GM21619 (cell line): Measurements from ENCODE around the gene LIN37.
"Not testable (repeated sequence)": the region's sequence is repeated elsewhere in the genome, so short reads cannot be mapped to it uniquely, and the experiment has no call there.

Source experiments
- ATAC-seq: cut with Tn5 transposase; IDR thresholded peaks from one replicate; pipeline ENCODE4 v1.9.1; 2021; ENCODE audit not compliant: unreplicated experiment

LIN37 gene

GRCh38 chr19:35719402-35720162 is 28.8 kb upstream of the LIN37 start:
- ATAC-seq: no peak

- no peak for ATAC-seq
Measured at GRCh38 chr19:35720163-35720524, 28.2 kb upstream of the LIN37 start.

GRCh38 chr19:35720648-35721047 is 27.7 kb upstream of the LIN37 start:
- ATAC-seq: no peak

GRCh38 chr19:35721374-35721773 is 27.0 kb upstream of the LIN37 start:
- no peak for ATAC-seq

- no peak for ATAC-seq
Measured at GRCh38 chr19:35722461-35722860, 25.9 kb upstream of the LIN37 start.

GRCh38 chr19:35722897-35723296 is 25.5 kb upstream of the LIN37 start:
- ATAC-seq: no peak

- no peak for ATAC-seq
Measured at GRCh38 chr19:35723671-35724070, 24.7 kb upstream of the LIN37 start.

- ATAC-seq: not testable (repeated sequence)
Measured at GRCh38 chr19:35724132-35724531, 24.2 kb upstream of the LIN37 start.

GRCh38 chr19:35724560-35724959 is 23.8 kb upstream of the LIN37 start:
- ATAC-seq: no peak

GRCh38 chr19:35725216-35725861 is 23.0 kb upstream of the LIN37 start:
- ATAC-seq: no peak

GRCh38 chr19:35727053-35727955 is 21.1 kb upstream of the LIN37 start:
- ATAC-seq: no peak

GRCh38 chr19:35727956-35728706 is 20.2 kb upstream of the LIN37 start:
- no peak for ATAC-seq

GRCh38 chr19:35729021-35729420 is 19.4 kb upstream of the LIN37 start:
- ATAC-seq: no peak

- no peak for ATAC-seq
Measured at GRCh38 chr19:35729763-35730162, 18.6 kb upstream of the LIN37 start.

- ATAC-seq: no peak
Measured at GRCh38 chr19:35730326-35730725, 18.1 kb upstream of the LIN37 start.

GRCh38 chr19:35731353-35731752 is 17.0 kb upstream of the LIN37 start:
- ATAC-seq: no peak

- ATAC-seq: no peak
Measured at GRCh38 chr19:35731779-35732405, 16.5 kb upstream of the LIN37 start.

- no peak for ATAC-seq
Measured at GRCh38 chr19:35732540-35733179, 15.7 kb upstream of the LIN37 start.

- ATAC-seq: no peak
Measured at GRCh38 chr19:35733180-35734125, 14.9 kb upstream of the LIN37 start.
